ENCODE measurements around the gene SLC35F2.

DNA sequence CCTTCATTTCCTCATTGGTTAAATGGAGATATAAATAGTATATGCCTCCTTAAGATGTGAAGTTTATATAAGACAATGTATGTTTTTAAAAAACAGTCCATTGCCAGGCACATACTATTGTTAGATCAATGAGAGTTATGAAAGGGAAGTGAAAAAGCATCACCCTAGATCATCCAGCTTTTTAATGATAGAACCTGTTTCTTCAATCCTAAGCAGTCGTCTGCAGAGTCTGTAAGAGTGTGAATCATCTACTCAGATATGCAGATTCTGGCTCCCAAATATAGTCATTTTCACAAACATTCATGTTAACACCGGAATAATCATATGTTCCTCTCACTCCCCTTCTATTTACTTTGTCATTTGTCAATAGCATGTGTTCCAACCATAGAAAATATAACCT, 81.5 kb downstream of the SLC35F2 start:
- TF ChIP-seq TCF4 (CRISPR knock-in tag; IDR thresholded peaks at IDR 0.05; ENCODE audit: borderline replicate concordance) (no peak), TOX (CRISPR knock-in tag; IDR thresholded peaks at IDR 0.05; ENCODE audit: borderline replicate concordance) (no peak), ARNTL (CRISPR knock-in tag; IDR thresholded peaks at IDR 0.05; ENCODE audit: borderline replicate concordance, low read depth) (no peak), ESRRG (CRISPR knock-in tag; IDR thresholded peaks at IDR 0.05) (no peak), RARB (CRISPR knock-in tag; IDR thresholded peaks at IDR 0.05) (no peak), ZNF8 (CRISPR knock-in tag; IDR thresholded peaks at IDR 0.05) (no peak)
- TF ChIP-seq, protein P1, sequence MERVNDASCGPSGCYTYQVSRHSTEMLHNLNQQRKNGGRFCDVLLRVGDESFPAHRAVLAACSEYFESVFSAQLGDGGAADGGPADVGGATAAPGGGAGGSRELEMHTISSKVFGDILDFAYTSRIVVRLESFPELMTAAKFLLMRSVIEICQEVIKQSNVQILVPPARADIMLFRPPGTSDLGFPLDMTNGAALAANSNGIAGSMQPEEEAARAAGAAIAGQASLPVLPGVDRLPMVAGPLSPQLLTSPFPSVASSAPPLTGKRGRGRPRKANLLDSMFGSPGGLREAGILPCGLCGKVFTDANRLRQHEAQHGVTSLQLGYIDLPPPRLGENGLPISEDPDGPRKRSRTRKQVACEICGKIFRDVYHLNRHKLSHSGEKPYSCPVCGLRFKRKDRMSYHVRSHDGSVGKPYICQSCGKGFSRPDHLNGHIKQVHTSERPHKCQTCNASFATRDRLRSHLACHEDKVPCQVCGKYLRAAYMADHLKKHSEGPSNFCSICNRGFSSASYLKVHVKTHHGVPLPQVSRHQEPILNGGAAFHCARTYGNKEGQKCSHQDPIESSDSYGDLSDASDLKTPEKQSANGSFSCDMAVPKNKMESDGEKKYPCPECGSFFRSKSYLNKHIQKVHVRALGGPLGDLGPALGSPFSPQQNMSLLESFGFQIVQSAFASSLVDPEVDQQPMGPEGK (CRISPR knock-in tag; IDR thresholded peaks at IDR 0.05; ENCODE audit: borderline replicate concordance), result no peak
- TF ChIP-seq, protein P2, sequence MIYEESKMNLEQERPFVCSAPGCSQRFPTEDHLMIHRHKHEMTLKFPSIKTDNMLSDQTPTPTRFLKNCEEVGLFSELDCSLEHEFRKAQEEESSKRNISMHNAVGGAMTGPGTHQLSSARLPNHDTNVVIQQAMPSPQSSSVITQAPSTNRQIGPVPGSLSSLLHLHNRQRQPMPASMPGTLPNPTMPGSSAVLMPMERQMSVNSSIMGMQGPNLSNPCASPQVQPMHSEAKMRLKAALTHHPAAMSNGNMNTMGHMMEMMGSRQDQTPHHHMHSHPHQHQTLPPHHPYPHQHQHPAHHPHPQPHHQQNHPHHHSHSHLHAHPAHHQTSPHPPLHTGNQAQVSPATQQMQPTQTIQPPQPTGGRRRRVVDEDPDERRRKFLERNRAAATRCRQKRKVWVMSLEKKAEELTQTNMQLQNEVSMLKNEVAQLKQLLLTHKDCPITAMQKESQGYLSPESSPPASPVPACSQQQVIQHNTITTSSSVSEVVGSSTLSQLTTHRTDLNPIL (CRISPR knock-in tag; IDR thresholded peaks at IDR 0.05; ENCODE audit: low read depth), result no peak

Data from SK-N-SH treated with all-trans-retinoic acid at 6 μM for 48 hours (cell line).